ENCODE results near the gene SEPTIN12. TPM values are rescaled to one million over a fixed set of nuclear protein-coding genes. Genes with fewer than 3 reads are reported as not detected.
"Not testable (repeated sequence)": the region's sequence is repeated elsewhere in the genome, so short reads cannot be mapped to it uniquely, and the experiment has no call there.

Gene SEPTIN12
- total RNA-seq, 1 donor from 2014 or later = 0.42 TPM

DNA sequence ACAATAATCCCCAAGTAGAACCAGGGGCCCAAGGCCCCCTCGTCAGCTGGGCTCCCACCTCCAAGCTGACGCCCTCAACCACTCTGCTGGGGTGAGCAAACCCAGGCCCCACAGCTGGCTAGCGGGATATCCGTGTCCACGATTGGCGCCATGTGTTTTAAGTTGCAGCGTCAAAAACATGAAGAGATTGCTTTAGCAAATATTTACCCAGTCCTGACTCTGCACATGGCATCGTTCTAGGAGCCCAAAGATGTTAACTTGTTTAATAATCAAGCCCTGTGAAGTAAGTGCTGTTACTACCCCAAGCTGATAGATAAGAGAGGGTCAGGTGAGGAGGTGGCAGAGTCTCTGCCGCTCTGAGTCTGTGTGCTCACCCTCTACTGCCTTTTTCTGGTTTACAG is 344 bp upstream of the SEPTIN12 start:
- Mint-ChIP-seq H3K27me3 (ENCODE audit: low read depth) (no peaks in the 10 kb centered on the region), H3K27ac (no peak overlapping the region), H3K4me3 (no peak overlapping the region), H3K4me1 (peaks cover 12% of the 10 kb centered on the region), H3K9me3 (no peaks in the 10 kb centered on the region), H3K36me3 (no peaks in the 10 kb centered on the region)
- TF ChIP-seq, protein P1, sequence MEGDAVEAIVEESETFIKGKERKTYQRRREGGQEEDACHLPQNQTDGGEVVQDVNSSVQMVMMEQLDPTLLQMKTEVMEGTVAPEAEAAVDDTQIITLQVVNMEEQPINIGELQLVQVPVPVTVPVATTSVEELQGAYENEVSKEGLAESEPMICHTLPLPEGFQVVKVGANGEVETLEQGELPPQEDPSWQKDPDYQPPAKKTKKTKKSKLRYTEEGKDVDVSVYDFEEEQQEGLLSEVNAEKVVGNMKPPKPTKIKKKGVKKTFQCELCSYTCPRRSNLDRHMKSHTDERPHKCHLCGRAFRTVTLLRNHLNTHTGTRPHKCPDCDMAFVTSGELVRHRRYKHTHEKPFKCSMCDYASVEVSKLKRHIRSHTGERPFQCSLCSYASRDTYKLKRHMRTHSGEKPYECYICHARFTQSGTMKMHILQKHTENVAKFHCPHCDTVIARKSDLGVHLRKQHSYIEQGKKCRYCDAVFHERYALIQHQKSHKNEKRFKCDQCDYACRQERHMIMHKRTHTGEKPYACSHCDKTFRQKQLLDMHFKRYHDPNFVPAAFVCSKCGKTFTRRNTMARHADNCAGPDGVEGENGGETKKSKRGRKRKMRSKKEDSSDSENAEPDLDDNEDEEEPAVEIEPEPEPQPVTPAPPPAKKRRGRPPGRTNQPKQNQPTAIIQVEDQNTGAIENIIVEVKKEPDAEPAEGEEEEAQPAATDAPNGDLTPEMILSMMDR (IDR thresholded peaks at IDR 0.05; ENCODE audit: unreplicated experiment) = no peak
- DNase-seq (ENCODE audit: low spot score in 2 of 2, unreplicated experiment in 2 of 2) = no peak

DNA sequence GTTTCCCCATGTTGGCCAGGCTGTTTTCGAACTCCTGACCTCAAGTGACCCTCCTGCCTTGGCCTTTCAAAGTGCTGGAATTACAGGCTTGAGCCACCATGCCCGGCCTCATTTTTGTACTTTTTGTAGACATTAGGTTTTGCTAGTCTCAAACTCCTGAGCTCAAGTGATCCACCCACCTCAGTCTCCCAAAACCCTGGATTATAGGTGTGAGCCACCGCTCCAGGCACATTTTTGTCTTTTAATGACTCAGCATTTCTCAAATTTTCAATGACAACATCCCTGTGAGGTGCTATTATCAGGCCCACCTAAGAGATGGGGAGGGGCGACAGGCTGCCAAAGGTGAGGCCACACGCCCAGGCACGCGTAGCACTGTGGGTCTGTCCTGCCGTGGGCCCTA is 1.1 kb downstream of the SEPTIN12 start:
- TF ChIP-seq, protein P1 (IDR thresholded peaks at IDR 0.05; ENCODE audit: unreplicated experiment) = no peak
- H3K4me1 Mint-ChIP-seq = peaks cover 12% of the 10 kb centered on the region
- H3K4me3 Mint-ChIP-seq = no peak overlapping the region
- H3K9me3 Mint-ChIP-seq = no peaks in the 10 kb centered on the region
- DNase-seq (ENCODE audit: low spot score in 2 of 2, unreplicated experiment in 2 of 2) = no peak
- H3K36me3 Mint-ChIP-seq = no peaks in the 10 kb centered on the region
- H3K27ac Mint-ChIP-seq = no peak overlapping the region
- H3K27me3 Mint-ChIP-seq (ENCODE audit: low read depth) = no peaks in the 10 kb centered on the region

DNA sequence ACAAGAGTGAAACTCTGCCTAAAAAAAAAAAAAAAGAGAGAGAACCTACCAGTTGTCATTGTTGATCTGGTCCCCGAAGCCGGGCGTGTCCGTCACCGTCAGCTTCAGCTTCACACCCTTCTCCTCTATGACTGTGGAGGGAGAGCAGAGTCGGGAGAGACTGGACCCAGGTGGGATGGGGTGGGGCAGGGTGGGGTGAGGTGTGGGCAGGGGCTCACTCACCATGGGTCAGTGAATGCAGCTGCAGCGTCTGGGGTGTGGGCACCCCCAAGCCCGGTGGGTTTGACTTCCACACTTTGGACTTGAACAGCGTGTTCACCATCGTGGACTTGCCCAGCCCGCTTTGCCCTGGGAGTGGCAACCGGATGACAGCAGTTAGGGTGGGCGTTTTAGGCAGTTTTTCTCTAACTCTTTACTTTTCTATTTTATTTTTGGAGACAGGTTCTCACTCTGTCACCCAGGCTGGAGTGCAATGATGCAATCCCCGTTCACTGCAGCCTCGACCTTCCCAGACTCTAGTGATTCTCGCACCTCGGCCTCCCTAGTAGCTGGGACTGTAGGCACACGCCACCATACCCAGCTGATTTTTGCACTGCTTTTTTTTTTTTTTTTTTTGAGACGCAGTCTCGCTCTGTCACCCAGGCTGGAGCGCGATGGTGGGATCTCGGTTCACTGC is 2.2 kb downstream of the SEPTIN12 start:
- H3K4me3 Mint-ChIP-seq = no peak overlapping the region
- no peaks in the 10 kb centered on the region for H3K27me3 Mint-ChIP-seq (ENCODE audit: low read depth)
- no peaks in the 10 kb centered on the region for H3K9me3 Mint-ChIP-seq
- no peak for DNase-seq (ENCODE audit: low spot score in 2 of 2, unreplicated experiment in 2 of 2)
- TF ChIP-seq, protein P1 (IDR thresholded peaks at IDR 0.05; ENCODE audit: unreplicated experiment) = no peak
- H3K27ac Mint-ChIP-seq = no peak overlapping the region
- H3K36me3 Mint-ChIP-seq = no peaks in the 10 kb centered on the region
- peaks cover 12% of the 10 kb centered on the region for H3K4me1 Mint-ChIP-seq

DNA sequence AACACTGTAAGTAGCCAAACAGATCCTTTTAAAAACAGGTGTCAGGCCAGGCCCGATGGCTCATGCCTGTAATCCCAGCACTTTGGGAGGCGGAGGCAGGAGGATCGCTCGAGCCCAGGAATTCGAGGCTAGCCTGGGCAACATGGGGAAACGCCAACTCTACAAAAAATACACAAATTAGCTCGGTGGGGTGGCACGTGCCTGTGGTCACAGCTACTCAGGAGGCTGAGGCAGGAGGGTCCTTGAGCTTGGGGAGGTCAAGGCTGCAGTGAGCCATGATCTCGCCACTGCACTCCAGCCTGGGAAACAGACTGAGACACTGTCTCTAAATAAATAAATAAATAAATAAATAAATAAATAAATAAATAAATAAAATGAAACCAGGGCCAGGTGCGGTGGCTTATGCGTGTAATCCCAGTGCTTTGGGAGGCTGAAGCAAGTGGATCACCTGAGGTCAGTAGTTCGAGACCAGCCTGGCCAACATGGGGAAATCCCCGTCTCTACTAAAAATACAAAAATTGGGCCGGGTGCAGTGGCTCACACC is 3.6 kb downstream of the SEPTIN12 start:
- H3K9me3 Mint-ChIP-seq = not testable (repeated sequence)

DNA sequence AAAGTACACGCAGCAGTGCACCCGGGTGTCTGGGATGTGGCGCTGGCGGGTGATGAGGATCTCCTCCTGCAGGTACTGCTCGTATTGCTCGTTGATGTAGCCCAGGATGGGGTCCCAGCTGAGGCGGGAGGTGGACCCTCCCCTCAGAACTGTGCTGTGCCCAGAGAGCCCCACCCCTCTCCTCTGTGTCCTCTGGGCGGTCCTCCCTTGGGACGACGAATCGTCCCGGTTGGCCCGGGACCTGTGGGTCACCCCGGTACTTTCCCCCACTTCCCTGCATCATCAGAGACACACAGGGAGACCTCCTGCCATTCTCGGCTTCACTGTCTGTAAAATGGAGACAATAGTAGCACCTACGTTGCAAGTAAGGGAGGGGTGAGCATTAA is 4.2 kb downstream of the SEPTIN12 start:
- no peaks in the 10 kb centered on the region for H3K36me3 Mint-ChIP-seq
- TF ChIP-seq, protein P1 (IDR thresholded peaks at IDR 0.05; ENCODE audit: unreplicated experiment) = no peak
- H3K27me3 Mint-ChIP-seq (ENCODE audit: low read depth) = no peaks in the 10 kb centered on the region
- DNase-seq (ENCODE audit: low spot score in 2 of 2, unreplicated experiment in 2 of 2) = no peak
- no peaks in the 10 kb centered on the region for H3K9me3 Mint-ChIP-seq
- no peak overlapping the region for H3K4me3 Mint-ChIP-seq
- H3K27ac Mint-ChIP-seq = no peak overlapping the region
- peaks cover 12% of the 10 kb centered on the region for H3K4me1 Mint-ChIP-seq

More for the DNA sequence above, 3.6 kb downstream of the SEPTIN12 start:
- H3K36me3 Mint-ChIP-seq; H3K27me3 Mint-ChIP-seq (ENCODE audit: low read depth); H3K4me3 Mint-ChIP-seq; DNase-seq (ENCODE audit: low spot score in 2 of 2, unreplicated experiment in 2 of 2); H3K27ac Mint-ChIP-seq: not testable (repeated sequence)
- peaks cover 12% of the 10 kb centered on the region for H3K4me1 Mint-ChIP-seq

DNA sequence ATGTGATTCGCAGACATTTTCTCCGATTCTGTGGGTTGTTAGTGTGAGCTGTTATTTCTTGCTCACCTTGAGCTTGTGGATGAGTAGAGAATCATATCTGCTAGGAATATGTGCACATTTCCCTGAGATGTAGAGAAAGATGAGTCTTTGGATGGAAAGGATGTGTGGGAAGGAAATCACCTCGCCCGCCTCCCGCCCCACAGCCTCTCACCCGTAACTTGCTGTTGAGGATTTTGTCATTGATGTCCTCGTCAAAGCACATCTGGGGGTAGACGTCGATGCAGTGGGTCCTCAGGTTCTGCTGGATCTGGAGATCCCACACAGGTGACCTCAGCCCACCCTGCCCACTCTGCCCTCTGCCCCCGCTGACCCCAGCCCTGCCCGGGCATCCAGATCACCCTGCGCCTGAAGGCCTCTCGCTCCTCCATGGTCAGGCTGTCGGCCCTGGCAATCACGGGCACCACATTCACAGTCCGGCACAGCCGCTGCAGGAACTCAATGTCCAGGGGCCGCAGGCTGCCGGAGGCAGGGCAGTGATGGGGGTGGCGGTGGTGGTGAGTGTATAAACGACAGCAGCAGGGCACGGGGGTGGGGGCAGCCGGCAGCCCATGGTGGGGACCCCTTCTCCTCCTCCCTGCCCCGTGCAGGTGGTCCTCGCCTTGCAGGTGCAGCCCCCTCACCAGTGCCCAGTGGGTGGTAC is 4.7 kb downstream of the SEPTIN12 start:
- H3K4me1 Mint-ChIP-seq = peaks cover 7% of the 10 kb centered on the region
- no peak for DNase-seq (ENCODE audit: low spot score in 2 of 2, unreplicated experiment in 2 of 2)
- no peaks in the 10 kb centered on the region for H3K36me3 Mint-ChIP-seq
- no peaks in the 10 kb centered on the region for H3K9me3 Mint-ChIP-seq
- H3K4me3 Mint-ChIP-seq = no peak overlapping the region
- no peak overlapping the region for H3K27ac Mint-ChIP-seq
- TF ChIP-seq, protein P1 (IDR thresholded peaks at IDR 0.05; ENCODE audit: unreplicated experiment) = no peak
- no peaks in the 10 kb centered on the region for H3K27me3 Mint-ChIP-seq (ENCODE audit: low read depth)

Measured in mesothelial cell of epicardium (in vitro differentiated cells).